SK-N-SH (cell line): ENCODE data around the gene MME.

Source experiments
- CTCF ChIP-seq: fragments of 200-600 bp; sonication (generic); IDR thresholded peaks from 2 replicates; pipeline ENCODE4 v1.6.1; 2017; ENCODE audit warnings: antibody characterized with exemption, mild to moderate bottlenecking, moderate library complexity
- POLR2AphosphoS5 ChIP-seq: IDR thresholded peaks from 2 replicates; pipeline ENCODE4 v1.6.1; 2012; ENCODE audit warnings: low read depth, low read length

- no peak for TF ChIP-seq POLR2AphosphoS5
- no peak for TF ChIP-seq CTCF
Observed at GRCh38 chr3:155047672-155048071, 32.4 kb upstream of the MME start.
